Mammary epithelial cell (primary cell): ENCODE data around the gene CRYBG3.
"Not testable (repeated sequence)": the region's sequence is repeated elsewhere in the genome, so short reads cannot be mapped to it uniquely, and the experiment has no call there.

Experiments used
- CTCF ChIP-seq, 2 donors: IDR thresholded peaks in 1 of 2; conservative IDR thresholded peaks in 1 of 2; 2 replicates each; pipeline ENCODE4 v1.5.1; 2011 to 2012; ENCODE audit warnings: inconsistent platforms in 2 of 2, low read length in 2 of 2, mild to moderate bottlenecking in 2 of 2, control low read depth in 1 of 2, low read depth in 1 of 2; ENCODE audit not compliant: insufficient read depth in 1 of 2; ENCODE audit errors: extremely low read depth in 1 of 2
- EZH2 ChIP-seq: IDR thresholded peaks from 2 replicates; pipeline ENCODE4 v1.6.1; 2012; ENCODE audit warnings: low read length, inconsistent platforms, borderline replicate concordance

DNA sequence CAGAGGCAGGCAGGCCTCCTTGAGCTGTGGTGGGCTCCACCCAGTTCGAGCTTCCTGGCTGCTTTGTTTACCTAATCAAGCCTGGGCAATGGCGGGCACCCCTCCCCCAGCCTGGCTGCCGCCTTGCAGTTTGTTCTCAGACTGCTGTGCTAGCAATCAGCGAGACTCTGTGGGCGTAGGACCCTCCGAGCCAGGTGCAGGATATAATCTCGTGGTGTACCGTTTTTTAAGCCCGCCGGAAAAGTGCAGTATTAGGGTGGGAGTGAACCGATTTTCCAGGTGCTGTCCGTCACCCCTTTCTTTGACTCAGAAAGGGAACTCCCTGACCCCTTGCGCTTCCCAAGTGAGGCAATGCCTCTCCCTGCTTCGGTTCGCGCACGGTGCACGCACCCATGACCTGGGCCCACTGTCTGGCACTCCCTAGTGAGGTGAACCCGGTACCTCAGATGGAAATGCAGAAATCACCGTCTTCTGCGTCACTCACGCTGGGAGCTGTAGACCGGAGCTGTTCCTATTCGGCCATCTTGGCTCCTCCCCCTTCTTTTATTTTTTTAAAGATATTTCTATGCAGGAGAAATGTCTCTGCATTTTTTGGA is 88.5 kb downstream of the CRYBG3 start:
- TF ChIP-seq CTCF (conservative IDR thresholded peaks at IDR 0.05 in 1 of 2, IDR thresholded peaks at IDR 0.05 in 1 of 2; ENCODE audit: extremely low read depth in 1 of 2, insufficient read depth in 1 of 2, low read depth in 1 of 2, low read length in 2 of 2); EZH2: not testable (repeated sequence)
